Thoracic aorta (tissue), 2 donors: ENCODE measurements around the gene ABHD2. TPM values are rescaled to one million over a fixed set of nuclear protein-coding genes. Genes with fewer than 3 reads are reported as not detected.

Experiments
- ATAC-seq: fragments of 150-250 bp; one replicate; pipeline ENCODE4 v1.8.0; 2017; ENCODE audit warnings: low read depth; ENCODE audit not compliant: insufficient number of reproducible peaks, low FRiP score
- DNase-seq: peaks from one replicate; pipeline ENCODE4 v3.0.0-alpha.2; 2020; ENCODE audit warnings: low spot score
- H3K27ac ChIP-seq, 2 donors: fragments of 200-600 bp; sonication (generic); 1 replicate in 1 of 2; 2 replicates in 1 of 2; pipeline ENCODE4 v1.5.1; 2016; ENCODE audit warnings: mild to moderate bottlenecking in 2 of 2, moderate library complexity in 2 of 2
- H3K27me3 ChIP-seq: fragments of 200-600 bp; sonication (generic); replicated peaks from 2 replicates; pipeline ENCODE4 v1.6.0; 2016; ENCODE audit warnings: mild to moderate bottlenecking; ENCODE audit not compliant: insufficient read depth
- H3K36me3 ChIP-seq: fragments of 200-600 bp; sonication (generic); one replicate; pipeline ENCODE4 v1.5.1; 2016
- H3K4me1 ChIP-seq, 2 donors: fragments of 200-600 bp; sonication (generic); 1 replicate in 1 of 2; 2 replicates in 1 of 2; pipeline versions ENCODE4 v1.5.1 to v1.6.0; 2016; ENCODE audit warnings: low read depth in 2 of 2, mild to moderate bottlenecking in 1 of 2; ENCODE audit not compliant: control insufficient read depth in 1 of 2
- H3K4me3 ChIP-seq: fragments of 200-600 bp; sonication (generic); 2 replicates; pipeline ENCODE4 v1.5.1; 2016; ENCODE audit warnings: mild to moderate bottlenecking
- H3K9me3 ChIP-seq: fragments of 200-600 bp; sonication (generic); 2 replicates; pipeline ENCODE4 v1.5.1; 2016
- CTCF ChIP-seq: fragments of 200-600 bp; sonication (generic); IDR thresholded peaks from one replicate; pipeline ENCODE4 v1.5.1; 2019; ENCODE audit warnings: antibody characterized with exemption
- total RNA-seq, 2 donors: library from RNA; depleted of rRNA; stranded (reverse); fragments of >200 nt; gene quantifications; one replicate each; pipeline versions ENCODE4 v1.1.0 to v1.2.3, GENCODE V29; 2016

Gene ABHD2
- total RNA-seq, 2 donors from 2014 or later: 177 to 283 TPM

GRCh38 chr15:89217686-89218376 is 129.6 kb downstream of the ABHD2 start:
- ATAC-seq: no peak
- no peak for TF ChIP-seq CTCF
- H3K9me3 ChIP-seq: no peaks in the 10 kb centered on the region
- no peaks in the 10 kb centered on the region for H3K4me1 ChIP-seq
- H3K27me3 ChIP-seq: no peaks in the 10 kb centered on the region
- H3K36me3 ChIP-seq: no peaks in the 10 kb centered on the region
- H3K4me3 ChIP-seq: no peak overlapping the region
- no peak for DNase-seq
- H3K27ac ChIP-seq: no peak overlapping the region

GRCh38 chr15:89218531-89218930 is 130.3 kb downstream of the ABHD2 start:
- no peak overlapping the region for H3K4me3 ChIP-seq
- no peaks in the 10 kb centered on the region for H3K27me3 ChIP-seq
- ATAC-seq (no peak), DNase-seq (no peak)
- H3K27ac ChIP-seq: no peak overlapping the region
- H3K9me3 ChIP-seq: no peaks in the 10 kb centered on the region
- H3K36me3 ChIP-seq: no peaks in the 10 kb centered on the region
- no peak for TF ChIP-seq CTCF
- H3K4me1 ChIP-seq: no peaks in the 10 kb centered on the region

GRCh38 chr15:89221543-89221942 is 133.3 kb downstream of the ABHD2 start, which contains the start of gene RLBP1:
Gene RLBP1 (minus strand): TSS chr15:89221579. CDS start chr15:89218975, 2,604 bp downstream.
- H3K4me1 ChIP-seq: no peaks in the 10 kb centered on the region
- ATAC-seq: no peak
- H3K36me3 ChIP-seq: no peaks in the 10 kb centered on the region
- no peaks in the 10 kb centered on the region for H3K27me3 ChIP-seq
- H3K4me3 ChIP-seq: no peak within 1 kb of the TSS
- no peaks in the 10 kb centered on the region for H3K9me3 ChIP-seq
- H3K27ac ChIP-seq: no peak within 1 kb of the TSS
- DNase-seq: no peak
- TF ChIP-seq CTCF: no peak

- no peak overlapping the region for H3K4me3 ChIP-seq
- H3K27ac ChIP-seq: no peak overlapping the region
- no peaks in the 10 kb centered on the region for H3K36me3 ChIP-seq
- no peaks in the 10 kb centered on the region for H3K4me1 ChIP-seq
- H3K27me3 ChIP-seq: no peaks in the 10 kb centered on the region
- TF ChIP-seq CTCF: no peak
- ATAC-seq (no peak), DNase-seq (no peak)
- H3K9me3 ChIP-seq: no peaks in the 10 kb centered on the region
Measured at GRCh38 chr15:89225588-89225987, 137.3 kb downstream of the ABHD2 start.

- ATAC-seq: no peak
- no peaks in the 10 kb centered on the region for H3K36me3 ChIP-seq
- no peak overlapping the region for H3K27ac ChIP-seq
- H3K4me3 ChIP-seq: no peak overlapping the region
- H3K27me3 ChIP-seq: no peaks in the 10 kb centered on the region
- H3K9me3 ChIP-seq: no peaks in the 10 kb centered on the region
- no peaks in the 10 kb centered on the region for H3K4me1 ChIP-seq
- TF ChIP-seq CTCF: no peak
- no peak for DNase-seq
Measured at GRCh38 chr15:89226359-89227221, 138.3 kb downstream of the ABHD2 start.
